Stimulated activated memory B cell treated with anti-CD40 and anti-IgM and Interleukin-4, amounts not matched to agents 10 μg/mL and 1 μg/mL and 100 μg/mL, for 72 hours (primary cell): ENCODE measurements around the gene RASL12.
"Not testable (repeated sequence)": the region's sequence is repeated elsewhere in the genome, so short reads cannot be mapped to it uniquely, and the experiment has no call there.

Experiments used
- ATAC-seq: fragments of 150-1000 bp; cut with Tn5 transposase; 2 replicates; pipeline ENCODE4 v1.10.0; 2021
- H3K27ac Mint-ChIP-seq: one replicate; pipeline ENCODE4 v1.8.0; 2022; ENCODE audit warnings: mild to moderate bottlenecking, mixed read lengths
- H3K27me3 Mint-ChIP-seq: one replicate; pipeline ENCODE4 v1.8.0; 2022; ENCODE audit warnings: mixed read lengths
- H3K36me3 Mint-ChIP-seq: one replicate; pipeline ENCODE4 v1.8.0; 2022; ENCODE audit warnings: mixed read lengths
- H3K4me1 Mint-ChIP-seq: one replicate; pipeline ENCODE4 v1.8.0; 2022; ENCODE audit warnings: mixed read lengths
- H3K4me3 Mint-ChIP-seq: one replicate; pipeline ENCODE4 v1.8.0; 2022; ENCODE audit warnings: mild to moderate bottlenecking, moderate library complexity, mixed read lengths
- H3K9me3 Mint-ChIP-seq: one replicate; pipeline ENCODE4 v1.8.0; 2022; ENCODE audit warnings: mixed read lengths

Gene RASL12

GRCh38 chr15:65056868-65057548 lies 10.8 kb downstream of the RASL12 start:
- H3K4me3 Mint-ChIP-seq = no peak overlapping the region
- no peaks in the 10 kb centered on the region for H3K4me1 Mint-ChIP-seq
- no peak for ATAC-seq
- no peaks in the 10 kb centered on the region for H3K36me3 Mint-ChIP-seq
- peaks cover 19% of the 10 kb centered on the region for H3K27me3 Mint-ChIP-seq
- no peaks in the 10 kb centered on the region for H3K9me3 Mint-ChIP-seq
- H3K27ac Mint-ChIP-seq = no peak overlapping the region

GRCh38 chr15:65056106-65056505 lies 11.7 kb downstream of the RASL12 start:
- Mint-ChIP-seq H3K27me3 (peaks cover 19% of the 10 kb centered on the region), H3K36me3 (no peaks in the 10 kb centered on the region), H3K27ac (no peak overlapping the region), H3K4me3 (no peak overlapping the region), H3K9me3 (no peaks in the 10 kb centered on the region), H3K4me1 (peaks cover 2% of the 10 kb centered on the region)
- no peak for ATAC-seq

GRCh38 chr15:65055201-65055870 lies 12.5 kb downstream of the RASL12 start:
- Mint-ChIP-seq H3K4me1 (peaks cover 10% of the 10 kb centered on the region), H3K27me3 (peaks cover 19% of the 10 kb centered on the region), H3K4me3 (no peak overlapping the region), H3K9me3 (no peaks in the 10 kb centered on the region), H3K36me3 (no peaks in the 10 kb centered on the region), H3K27ac (no peak overlapping the region)
- ATAC-seq = no peak

- ATAC-seq = peak; percentile 60
- Mint-ChIP-seq H3K9me3 (no peaks in the 10 kb centered on the region), H3K36me3 (no peaks in the 10 kb centered on the region), H3K27ac (no peak overlapping the region), H3K4me1 (peaks cover 18% of the 10 kb centered on the region), H3K4me3 (no peak overlapping the region), H3K27me3 (peaks cover 19% of the 10 kb centered on the region)
Measured at GRCh38 chr15:65054333-65055200, 13.2 kb downstream of the RASL12 start.

- H3K4me1 Mint-ChIP-seq = peaks cover 25% of the 10 kb centered on the region
- no peak overlapping the region for H3K4me3 Mint-ChIP-seq
- no peak for ATAC-seq
- H3K27me3 Mint-ChIP-seq = peaks cover 19% of the 10 kb centered on the region
- no peaks in the 10 kb centered on the region for H3K36me3 Mint-ChIP-seq
- no peak overlapping the region for H3K27ac Mint-ChIP-seq
- no peaks in the 10 kb centered on the region for H3K9me3 Mint-ChIP-seq
Measured at GRCh38 chr15:65052956-65053355, 14.8 kb downstream of the RASL12 start.

- no peaks in the 10 kb centered on the region for H3K36me3 Mint-ChIP-seq
- no peak for ATAC-seq
- H3K27me3 Mint-ChIP-seq = peaks cover 8% of the 10 kb centered on the region
- H3K9me3 Mint-ChIP-seq = no peaks in the 10 kb centered on the region
- no peak overlapping the region for H3K27ac Mint-ChIP-seq
- H3K4me3 Mint-ChIP-seq = no peak overlapping the region
- peaks cover 25% of the 10 kb centered on the region for H3K4me1 Mint-ChIP-seq
Measured at GRCh38 chr15:65051266-65051665, 16.5 kb downstream of the RASL12 start.

- Mint-ChIP-seq H3K36me3 (no peaks in the 10 kb centered on the region), H3K4me1 (peaks cover 25% of the 10 kb centered on the region), H3K4me3 (no peak overlapping the region), H3K27me3 (peaks cover 3% of the 10 kb centered on the region), H3K9me3 (no peaks in the 10 kb centered on the region), H3K27ac (no peak overlapping the region)
- no peak for ATAC-seq
Measured at GRCh38 chr15:65050270-65050669, 17.5 kb downstream of the RASL12 start.

- H3K27me3 Mint-ChIP-seq = peaks cover 9% of the 10 kb centered on the region
- no peaks in the 10 kb centered on the region for H3K9me3 Mint-ChIP-seq
- H3K4me3 Mint-ChIP-seq = peak overlapping the region; percentile 61
- no peak overlapping the region for H3K27ac Mint-ChIP-seq
- peaks cover 25% of the 10 kb centered on the region for H3K4me1 Mint-ChIP-seq
- H3K36me3 Mint-ChIP-seq = no peaks in the 10 kb centered on the region
- peak; percentile 93 for ATAC-seq
Measured at GRCh38 chr15:65049418-65049840, 18.4 kb downstream of the RASL12 start.

- ATAC-seq = no peak
- Mint-ChIP-seq H3K4me3 (no peak overlapping the region), H3K27ac (no peak overlapping the region), H3K36me3 (no peaks in the 10 kb centered on the region), H3K9me3 (no peaks in the 10 kb centered on the region), H3K27me3 (peaks cover 9% of the 10 kb centered on the region), H3K4me1 (peaks cover 25% of the 10 kb centered on the region)
Measured at GRCh38 chr15:65048241-65048640, 19.6 kb downstream of the RASL12 start.

- H3K27ac Mint-ChIP-seq = no peak within 1 kb of the TSS
- no peaks in the 10 kb centered on the region for H3K36me3 Mint-ChIP-seq
- no peak within 1 kb of the TSS for H3K4me3 Mint-ChIP-seq
- peaks cover 9% of the 10 kb centered on the region for H3K27me3 Mint-ChIP-seq
- H3K4me1 Mint-ChIP-seq = peaks cover 10% of the 10 kb centered on the region
- H3K9me3 Mint-ChIP-seq = no peaks in the 10 kb centered on the region
- no peak for ATAC-seq
Measured at GRCh38 chr15:65044724-65045481, 22.9 kb downstream of the RASL12 start, which contains the start of gene SLC51B. SLC51B (plus strand) TSS chr15:65045387; CDS start chr15:65050005, 4,618 bp downstream.

GRCh38 chr15:65044218-65044617 lies 23.6 kb downstream of the RASL12 start:
- not testable (repeated sequence) for H3K9me3 Mint-ChIP-seq, H3K27ac Mint-ChIP-seq, H3K27me3 Mint-ChIP-seq, ATAC-seq, H3K4me1 Mint-ChIP-seq, H3K4me3 Mint-ChIP-seq, H3K36me3 Mint-ChIP-seq

- Mint-ChIP-seq H3K36me3 (no peaks in the 10 kb centered on the region), H3K27ac (no peak overlapping the region), H3K9me3 (no peaks in the 10 kb centered on the region), H3K27me3 (peaks cover 9% of the 10 kb centered on the region), H3K4me3 (no peak overlapping the region), H3K4me1 (no peaks in the 10 kb centered on the region)
- ATAC-seq = no peak
Measured at GRCh38 chr15:65042776-65043327, 24.9 kb downstream of the RASL12 start.

- Mint-ChIP-seq H3K36me3 (no peaks in the 10 kb centered on the region), H3K27ac (no peak overlapping the region), H3K27me3 (peaks cover 9% of the 10 kb centered on the region)
Measured at GRCh38 chr15:65041787-65042186, 26.0 kb downstream of the RASL12 start.

GRCh38 chr15:65040461-65040860 lies 27.3 kb downstream of the RASL12 start:
- Mint-ChIP-seq H3K27ac (no peak overlapping the region), H3K4me3 (no peak overlapping the region), H3K36me3 (no peaks in the 10 kb centered on the region), H3K27me3 (peaks cover 9% of the 10 kb centered on the region), H3K4me1 (no peaks in the 10 kb centered on the region), H3K9me3 (no peaks in the 10 kb centered on the region)
- ATAC-seq = no peak

More at GRCh38 chr15:65041787-65042186, 26.0 kb downstream of the RASL12 start:
- no peak overlapping the region for H3K4me3 Mint-ChIP-seq
- H3K4me1 Mint-ChIP-seq = no peaks in the 10 kb centered on the region
- H3K9me3 Mint-ChIP-seq = no peaks in the 10 kb centered on the region
- ATAC-seq = no peak
